ENCODE data around the gene MYORG. TPM values are rescaled to one million over a fixed set of nuclear protein-coding genes. Genes with fewer than 3 reads are reported as not detected.

MYORG gene
- total RNA-seq (2022; extraction: Qiagen RNA extraction): 5.1 to 8.1 TPM (median 7.2 TPM) in 5 replicates

DNA sequence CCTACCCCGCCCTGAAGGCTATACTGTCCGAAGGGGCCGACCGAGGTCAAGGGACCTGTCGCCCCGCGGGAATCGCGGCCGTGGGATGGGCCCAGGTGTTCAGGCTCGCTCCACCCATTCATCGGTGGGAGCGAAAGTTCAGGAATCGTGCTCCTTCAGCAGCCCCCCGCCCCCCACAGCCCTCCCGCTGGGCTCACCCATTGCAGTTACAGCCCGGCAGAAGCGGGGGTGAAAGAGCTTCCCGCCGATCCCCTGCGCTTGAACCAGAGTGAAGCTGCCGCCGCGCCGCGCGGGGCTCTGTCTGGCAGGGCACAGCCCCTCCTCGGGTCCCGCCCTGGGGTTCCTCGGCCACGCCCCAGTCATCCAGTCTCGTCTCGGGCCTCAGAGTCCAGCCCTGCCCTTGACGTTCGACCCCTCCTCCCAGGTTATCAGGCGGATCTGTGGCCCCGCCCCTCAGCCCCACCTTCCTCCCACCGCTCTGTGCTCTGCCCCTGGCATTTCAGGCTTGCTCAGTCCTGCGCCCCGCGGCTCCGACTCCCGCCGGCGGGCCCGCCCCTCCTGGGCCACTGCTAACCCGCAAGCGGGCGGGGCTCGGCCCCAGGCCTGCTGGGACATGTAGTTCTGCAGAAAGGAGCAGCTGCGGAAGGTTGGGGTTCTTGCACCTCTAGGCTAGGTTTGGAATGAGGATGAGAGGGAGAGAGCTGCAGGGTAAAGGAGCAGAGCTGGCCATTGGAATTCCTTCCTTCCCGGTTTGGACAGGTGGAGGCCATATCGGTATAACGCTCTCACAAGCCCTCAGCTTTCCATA, at the start of gene MYORG:
MYORG (minus strand) TSS at position 303 of the 808 bp plus-strand sequence. CDS start 3,955 bp downstream, outside the sequence.

GRCh38 chr9:34328987-34329832, 47.5 kb downstream of the MYORG start, which contains the start of the genes KIF24 and NUDT2:
KIF24 (minus strand) TSS chr9:34329268; CDS start chr9:34311346, 17,922 bp downstream.
NUDT2 (plus strand) TSS chr9:34329569; CDS start chr9:34339040, 9,471 bp downstream.

Other genes with a start within 250 kb of the MYORG start
- gene UBAP1, start 197.9 kb downstream of the MYORG start, total RNA-seq (2022; extraction: Qiagen RNA extraction): 52.4 to 60.9 TPM (median 57.8 TPM) in 5 replicates
- gene KIF24, start 47.6 kb downstream of the MYORG start, total RNA-seq (2022; extraction: Qiagen RNA extraction): 2.5 to 3.7 TPM (median 3.5 TPM) in 5 replicates
- gene NUDT2, start 47.3 kb downstream of the MYORG start, total RNA-seq (2022; extraction: Qiagen RNA extraction): 19.0 to 23.9 TPM (median 20.5 TPM) in 5 replicates
- gene FAM219A, start 81.7 kb upstream of the MYORG start, total RNA-seq (2022; extraction: Qiagen RNA extraction): 13.7 to 18.5 TPM (median 16.5 TPM) in 5 replicates
- gene DNAI1, start 81.9 kb upstream of the MYORG start, total RNA-seq (2022; extraction: Qiagen RNA extraction): 0.19 to 0.64 TPM (median 0.32 TPM) in 5 replicates
- gene ENHO, start 146.1 kb upstream of the MYORG start, total RNA-seq (2022; extraction: Qiagen RNA extraction): 1.3 to 2.4 TPM (median 1.8 TPM) in 5 replicates
- 0.07 to 0.16 TPM (median 0.14 TPM) in 5 replicates for gene CNTFR, start 212.8 kb upstream of the MYORG start, total RNA-seq (2022; extraction: Qiagen RNA extraction)
- 37.8 to 40.9 TPM (median 38.8 TPM) in 5 replicates for gene RPP25L, start 235.2 kb upstream of the MYORG start, total RNA-seq (2022; extraction: Qiagen RNA extraction)
- gene DCTN3, start 243.6 kb upstream of the MYORG start, total RNA-seq (2022; extraction: Qiagen RNA extraction): 90.4 to 103 TPM (median 97.7 TPM) in 5 replicates

Data from A549 treated with dexamethasone at 1 μM for 4 hours (cell line).